Mesothelial cell of epicardium (in vitro differentiated cells): ENCODE measurements around the gene COL26A1. TPM values are rescaled to one million over a fixed set of nuclear protein-coding genes. Genes with fewer than 3 reads are reported as not detected.

ENCODE experiments used
- DNase-seq, 2 experiments: peaks; one replicate each; pipeline ENCODE4 v3.0.0; 2021; ENCODE audit warnings: low spot score in 2 of 2; ENCODE audit not compliant: unreplicated experiment in 2 of 2
- H3K27ac Mint-ChIP-seq: 2 replicates; pipeline ENCODE4 v1.8.0; 2021; ENCODE audit warnings: mixed read lengths
- H3K27me3 Mint-ChIP-seq: 2 replicates; pipeline ENCODE4 v1.8.0; 2021; ENCODE audit warnings: low read depth, mixed read lengths
- H3K36me3 Mint-ChIP-seq: 2 replicates; pipeline ENCODE4 v1.8.0; 2021; ENCODE audit warnings: mixed read lengths
- H3K4me1 Mint-ChIP-seq: 2 replicates; pipeline ENCODE4 v1.8.0; 2021; ENCODE audit warnings: mixed read lengths
- H3K4me3 Mint-ChIP-seq: 2 replicates; pipeline ENCODE4 v1.8.0; 2021; ENCODE audit warnings: mild to moderate bottlenecking, moderate library complexity, mixed read lengths
- H3K9me3 Mint-ChIP-seq: 2 replicates; pipeline ENCODE4 v1.8.0; 2021; ENCODE audit warnings: mixed read lengths
- total RNA-seq: library from RNA; stranded (reverse); gene quantifications from 3 replicates; pipeline ENCODE4 v1.2.1, GENCODE V29; 2021
- TF ChIP-seq, protein P1 (sequence below): fragments of 200-600 bp; sonication (generic); IDR thresholded peaks from one replicate; pipeline ENCODE4 v1.5.0; 2021; ENCODE audit warnings: antibody characterized with exemption; ENCODE audit not compliant: unreplicated experiment

Gene COL26A1
- total RNA-seq, 1 donor from 2014 or later, result 105 TPM

DNA sequence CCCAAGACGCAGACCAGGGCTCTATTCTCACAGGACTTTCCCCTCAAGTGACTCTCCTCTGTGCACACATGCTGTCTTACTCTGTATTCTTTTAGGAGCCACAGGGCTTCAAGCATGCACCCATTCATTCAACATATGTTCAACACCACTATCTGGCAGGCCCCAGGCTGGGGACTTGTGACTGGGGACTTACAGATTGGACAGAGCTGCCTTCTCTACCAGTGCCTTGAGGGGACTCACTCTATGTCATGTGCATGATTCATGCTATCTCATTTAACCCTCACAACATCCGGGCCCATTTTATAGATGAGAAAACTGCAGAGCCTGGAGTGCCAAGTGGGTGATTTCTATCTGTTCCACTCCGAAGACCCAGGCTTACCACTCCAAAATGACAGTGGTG is 232.1 kb downstream of the COL26A1 start:
- no peaks in the 10 kb centered on the region for H3K9me3 Mint-ChIP-seq
- no peak overlapping the region for H3K4me3 Mint-ChIP-seq
- no peak for DNase-seq
- TF ChIP-seq, protein P1, sequence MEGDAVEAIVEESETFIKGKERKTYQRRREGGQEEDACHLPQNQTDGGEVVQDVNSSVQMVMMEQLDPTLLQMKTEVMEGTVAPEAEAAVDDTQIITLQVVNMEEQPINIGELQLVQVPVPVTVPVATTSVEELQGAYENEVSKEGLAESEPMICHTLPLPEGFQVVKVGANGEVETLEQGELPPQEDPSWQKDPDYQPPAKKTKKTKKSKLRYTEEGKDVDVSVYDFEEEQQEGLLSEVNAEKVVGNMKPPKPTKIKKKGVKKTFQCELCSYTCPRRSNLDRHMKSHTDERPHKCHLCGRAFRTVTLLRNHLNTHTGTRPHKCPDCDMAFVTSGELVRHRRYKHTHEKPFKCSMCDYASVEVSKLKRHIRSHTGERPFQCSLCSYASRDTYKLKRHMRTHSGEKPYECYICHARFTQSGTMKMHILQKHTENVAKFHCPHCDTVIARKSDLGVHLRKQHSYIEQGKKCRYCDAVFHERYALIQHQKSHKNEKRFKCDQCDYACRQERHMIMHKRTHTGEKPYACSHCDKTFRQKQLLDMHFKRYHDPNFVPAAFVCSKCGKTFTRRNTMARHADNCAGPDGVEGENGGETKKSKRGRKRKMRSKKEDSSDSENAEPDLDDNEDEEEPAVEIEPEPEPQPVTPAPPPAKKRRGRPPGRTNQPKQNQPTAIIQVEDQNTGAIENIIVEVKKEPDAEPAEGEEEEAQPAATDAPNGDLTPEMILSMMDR, result no peak
- no peaks in the 10 kb centered on the region for H3K36me3 Mint-ChIP-seq
- H3K27me3 Mint-ChIP-seq, result peaks cover 53% of the 10 kb centered on the region
- no peak overlapping the region for H3K27ac Mint-ChIP-seq
- peaks cover 15% of the 10 kb centered on the region for H3K4me1 Mint-ChIP-seq

DNA sequence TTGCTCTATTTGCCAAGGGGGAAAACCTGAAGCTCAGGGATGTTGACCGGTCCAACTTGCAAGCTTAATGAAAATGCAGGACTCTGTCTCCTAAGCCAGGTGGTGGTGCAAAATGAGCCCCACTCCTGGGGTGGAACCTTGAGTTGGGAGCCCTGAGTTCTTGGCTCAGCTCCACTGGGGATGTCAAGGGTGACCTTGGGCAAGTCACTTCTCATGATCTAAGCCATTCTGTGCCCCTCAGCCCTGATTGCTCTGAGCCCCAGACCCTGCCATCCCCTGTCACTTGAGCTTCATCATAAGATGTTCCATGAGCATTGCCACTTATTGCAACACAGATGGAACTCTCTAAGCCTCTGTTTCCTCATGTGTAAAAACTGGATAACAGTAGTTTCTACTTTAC is 232.6 kb downstream of the COL26A1 start:
- no peak for DNase-seq
- Mint-ChIP-seq H3K36me3 (no peaks in the 10 kb centered on the region), H3K4me1 (peaks cover 10% of the 10 kb centered on the region), H3K9me3 (no peaks in the 10 kb centered on the region), H3K27me3 (peaks cover 50% of the 10 kb centered on the region), H3K4me3 (no peak overlapping the region), H3K27ac (no peak overlapping the region)
- TF ChIP-seq, protein P1, result no peak

DNA sequence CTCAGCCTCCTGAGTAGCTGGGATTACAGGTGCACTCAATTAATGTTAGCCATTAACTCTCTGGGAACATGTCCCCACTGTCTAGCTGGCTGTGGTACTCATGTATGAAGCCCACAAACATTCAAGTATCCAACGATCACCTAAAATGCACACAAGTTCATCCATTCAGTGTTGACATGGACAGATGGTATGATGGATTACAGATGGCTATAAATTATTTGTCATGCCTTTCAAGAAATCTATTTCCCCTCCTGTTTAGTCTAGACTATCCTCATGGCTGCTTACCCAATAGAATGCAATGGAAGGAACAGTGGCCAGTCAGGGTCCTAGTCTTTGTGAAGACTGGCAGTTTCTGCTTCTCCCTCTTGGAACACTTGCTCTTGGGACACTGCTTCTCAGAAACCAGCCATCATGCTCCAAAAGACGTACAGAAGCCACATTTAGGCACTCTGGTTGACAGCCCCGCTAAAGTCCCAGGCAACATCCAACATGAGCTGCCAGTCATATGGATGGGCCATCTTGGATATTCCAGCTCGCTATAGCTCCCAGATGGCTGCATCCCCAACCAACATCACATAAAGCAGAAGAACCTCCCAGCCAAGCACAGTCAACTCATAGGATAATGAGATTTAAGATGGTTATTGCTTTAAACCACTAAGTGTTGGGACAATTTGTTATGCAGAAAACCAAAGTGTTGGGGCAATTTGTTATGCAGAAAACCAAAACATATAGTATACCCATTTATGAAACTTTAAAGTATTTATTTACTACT is 233.3 kb downstream of the COL26A1 start:
- TF ChIP-seq, protein P1, result no peak
- Mint-ChIP-seq H3K9me3 (no peaks in the 10 kb centered on the region), H3K27me3 (peaks cover 52% of the 10 kb centered on the region), H3K4me3 (no peak overlapping the region), H3K27ac (no peak overlapping the region), H3K36me3 (no peaks in the 10 kb centered on the region), H3K4me1 (peaks cover 4% of the 10 kb centered on the region)
- no peak for DNase-seq

DNA sequence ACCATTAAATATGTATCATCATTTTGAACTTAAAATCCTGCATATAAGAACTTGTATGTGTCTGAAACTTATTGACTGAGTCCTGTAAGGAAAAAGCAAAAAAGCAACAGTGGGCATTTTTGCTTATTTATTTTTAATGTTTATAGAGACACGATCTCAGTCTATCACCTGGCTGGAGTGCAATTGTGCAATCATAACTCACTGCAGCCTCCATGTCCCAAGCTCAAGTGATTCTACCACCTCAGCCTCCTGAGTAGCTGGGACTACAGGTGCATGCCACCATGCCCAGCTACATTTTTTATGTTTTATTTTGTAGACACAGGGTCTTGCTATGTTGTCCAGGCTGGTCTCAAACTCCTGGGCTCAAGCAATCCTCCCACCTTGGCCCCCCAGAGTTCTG is 234.2 kb downstream of the COL26A1 start:
- Mint-ChIP-seq H3K9me3 (no peaks in the 10 kb centered on the region), H3K4me3 (no peak overlapping the region), H3K27me3 (peaks cover 61% of the 10 kb centered on the region), H3K27ac (no peak overlapping the region), H3K36me3 (no peaks in the 10 kb centered on the region), H3K4me1 (peaks cover 4% of the 10 kb centered on the region)
- TF ChIP-seq, protein P1, result no peak
- no peak for DNase-seq

DNA sequence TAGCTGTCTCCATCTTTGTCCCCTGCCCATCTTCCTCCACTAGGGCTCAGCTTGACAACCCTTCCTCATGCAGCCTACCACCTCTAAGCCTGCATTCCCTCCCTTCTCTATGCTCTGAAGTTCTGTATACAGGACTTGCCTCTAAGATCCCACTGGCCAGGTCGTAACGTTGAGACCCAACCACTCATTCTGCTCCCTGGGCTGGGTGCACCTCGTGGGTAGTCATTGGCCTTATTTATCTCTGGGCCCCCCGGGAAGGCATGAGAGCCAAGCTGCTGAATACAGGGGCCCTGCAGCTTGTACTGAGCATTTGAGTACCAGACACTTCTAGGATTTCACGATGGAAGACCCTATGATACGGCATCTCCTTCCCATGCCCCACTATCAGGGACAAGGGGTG is 235.3 kb downstream of the COL26A1 start:
- H3K4me3 Mint-ChIP-seq, result no peak overlapping the region
- TF ChIP-seq, protein P1, result no peak
- peaks cover 12% of the 10 kb centered on the region for H3K4me1 Mint-ChIP-seq
- no peaks in the 10 kb centered on the region for H3K9me3 Mint-ChIP-seq
- H3K27ac Mint-ChIP-seq, result no peak overlapping the region
- DNase-seq, result no peak
- no peaks in the 10 kb centered on the region for H3K36me3 Mint-ChIP-seq
- peaks cover 58% of the 10 kb centered on the region for H3K27me3 Mint-ChIP-seq
